ENCODE results near the gene PLA2G4E. TPM values are rescaled to one million over a fixed set of nuclear protein-coding genes. Genes with fewer than 3 reads are reported as not detected.

Gene PLA2G4E
- total RNA-seq, 4 donors from 2014 or later: 0.08 to 0.67 TPM; not detected in 2

GRCh38 chr15:41997845-41998244 is 23.0 kb downstream of the PLA2G4E start:
- Histone ChIP-seq H3K4me3 (no peak overlapping the region), H3K4me1 (no peaks in the 10 kb centered on the region), H3K27ac (no peak overlapping the region), H3K9me3 (no peaks in the 10 kb centered on the region), H3K36me3 (no peaks in the 10 kb centered on the region), H3K27me3 (no peaks in the 10 kb centered on the region)
- no peak for TF ChIP-seq POLR2AphosphoS5 (IDR thresholded peaks at IDR 0.05)
- no peak for TF ChIP-seq EP300 (IDR thresholded peaks at IDR 0.05)
- no peak for TF ChIP-seq POLR2A (IDR thresholded peaks at IDR 0.05)
- TF ChIP-seq CTCF (IDR thresholded peaks at IDR 0.05): no peak
- WGBS, 2 donors (ENCODE audit: low coverage in 1 of 2): 85 to 100% methylated on average over 1 to 3 of the region's 3 CpGs
- no peak for ATAC-seq

- no peaks in the 10 kb centered on the region for H3K9me3 ChIP-seq
- H3K36me3 ChIP-seq: no peaks in the 10 kb centered on the region
- H3K4me1 ChIP-seq: no peaks in the 10 kb centered on the region
- no peaks in the 10 kb centered on the region for H3K27me3 ChIP-seq
- no peak for ATAC-seq
- H3K4me3 ChIP-seq: no peak overlapping the region
- TF ChIP-seq POLR2AphosphoS5 (IDR thresholded peaks at IDR 0.05) (no peak), EP300 (IDR thresholded peaks at IDR 0.05) (no peak), CTCF (IDR thresholded peaks at IDR 0.05) (no peak), POLR2A (IDR thresholded peaks at IDR 0.05) (no peak)
- H3K27ac ChIP-seq: no peak overlapping the region
- WGBS, 2 donors (ENCODE audit: low coverage in 1 of 2): 87% methylated on average over 6 of the region's 13 CpGs; no CpG with 5 or more reads in 1 of the 2 donors
These were observed 23.8 kb downstream of the PLA2G4E start for GRCh38 chr15:41996921-41997592.

- H3K4me3 ChIP-seq: no peak overlapping the region
- no peaks in the 10 kb centered on the region for H3K9me3 ChIP-seq
- TF ChIP-seq EP300 (IDR thresholded peaks at IDR 0.05): no peak
- no peak for TF ChIP-seq POLR2A (IDR thresholded peaks at IDR 0.05)
- TF ChIP-seq CTCF (IDR thresholded peaks at IDR 0.05): no peak
- no peak for TF ChIP-seq POLR2AphosphoS5 (IDR thresholded peaks at IDR 0.05)
- WGBS, 2 donors (ENCODE audit: low coverage in 1 of 2): 90% methylated on average over 2 of the region's 10 CpGs; no CpG with 5 or more reads in 1 of the 2 donors
- H3K27ac ChIP-seq: no peak overlapping the region
- no peaks in the 10 kb centered on the region for H3K4me1 ChIP-seq
- no peak for ATAC-seq
- H3K27me3 ChIP-seq: no peaks in the 10 kb centered on the region
- H3K36me3 ChIP-seq: no peaks in the 10 kb centered on the region
These were observed 24.5 kb downstream of the PLA2G4E start for GRCh38 chr15:41996376-41996775.

DNA sequence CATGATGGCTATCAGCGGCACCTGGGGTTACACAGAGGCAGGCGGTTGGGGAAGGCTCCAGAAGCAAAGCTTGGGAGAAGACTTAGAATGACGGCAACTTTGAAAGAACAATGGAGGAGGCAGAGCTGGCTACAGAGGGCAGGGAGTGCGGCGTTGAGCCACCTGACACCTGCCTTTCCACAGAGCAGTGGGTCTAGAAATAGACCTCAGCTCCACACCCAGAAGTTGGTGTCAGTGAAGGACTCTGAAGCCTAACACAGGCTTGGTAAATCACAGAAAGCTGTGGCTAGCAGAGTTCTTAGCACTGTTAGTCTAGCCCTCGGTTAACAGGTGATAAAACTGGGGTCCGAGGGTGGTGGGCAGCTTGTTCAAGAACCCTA is 25.4 kb downstream of the PLA2G4E start:
- Histone ChIP-seq H3K36me3 (no peaks in the 10 kb centered on the region), H3K27ac (no peak overlapping the region), H3K4me3 (no peak overlapping the region), H3K9me3 (no peaks in the 10 kb centered on the region), H3K27me3 (no peaks in the 10 kb centered on the region), H3K4me1 (no peaks in the 10 kb centered on the region)
- WGBS, 2 donors (ENCODE audit: low coverage in 1 of 2): 92 to 98% methylated on average over 2 to 5 of the region's 7 CpGs
- ATAC-seq: no peak
- TF ChIP-seq CTCF (IDR thresholded peaks at IDR 0.05): no peak
- TF ChIP-seq POLR2A (IDR thresholded peaks at IDR 0.05): no peak
- no peak for TF ChIP-seq EP300 (IDR thresholded peaks at IDR 0.05)
- TF ChIP-seq POLR2AphosphoS5 (IDR thresholded peaks at IDR 0.05): no peak

- H3K27me3 ChIP-seq: peaks cover 3% of the 10 kb centered on the region
- WGBS, 2 donors (ENCODE audit: low coverage in 1 of 2): 100% methylated on average over 1 of the region's 10 CpGs; no CpG with 5 or more reads in 1 of the 2 donors
- H3K4me1 ChIP-seq: no peaks in the 10 kb centered on the region
- TF ChIP-seq POLR2AphosphoS5 (IDR thresholded peaks at IDR 0.05): no peak
- TF ChIP-seq POLR2A (IDR thresholded peaks at IDR 0.05): no peak
- no peak for TF ChIP-seq EP300 (IDR thresholded peaks at IDR 0.05)
- TF ChIP-seq CTCF (IDR thresholded peaks at IDR 0.05): no peak
- ATAC-seq: no peak
- no peaks in the 10 kb centered on the region for H3K9me3 ChIP-seq
- no peak overlapping the region for H3K27ac ChIP-seq
- no peaks in the 10 kb centered on the region for H3K36me3 ChIP-seq
- H3K4me3 ChIP-seq: no peak overlapping the region
These were observed 25.9 kb downstream of the PLA2G4E start for GRCh38 chr15:41994772-41995475.
